Measurements from ENCODE around the gene FLOT2.

Gene FLOT2

DNA sequence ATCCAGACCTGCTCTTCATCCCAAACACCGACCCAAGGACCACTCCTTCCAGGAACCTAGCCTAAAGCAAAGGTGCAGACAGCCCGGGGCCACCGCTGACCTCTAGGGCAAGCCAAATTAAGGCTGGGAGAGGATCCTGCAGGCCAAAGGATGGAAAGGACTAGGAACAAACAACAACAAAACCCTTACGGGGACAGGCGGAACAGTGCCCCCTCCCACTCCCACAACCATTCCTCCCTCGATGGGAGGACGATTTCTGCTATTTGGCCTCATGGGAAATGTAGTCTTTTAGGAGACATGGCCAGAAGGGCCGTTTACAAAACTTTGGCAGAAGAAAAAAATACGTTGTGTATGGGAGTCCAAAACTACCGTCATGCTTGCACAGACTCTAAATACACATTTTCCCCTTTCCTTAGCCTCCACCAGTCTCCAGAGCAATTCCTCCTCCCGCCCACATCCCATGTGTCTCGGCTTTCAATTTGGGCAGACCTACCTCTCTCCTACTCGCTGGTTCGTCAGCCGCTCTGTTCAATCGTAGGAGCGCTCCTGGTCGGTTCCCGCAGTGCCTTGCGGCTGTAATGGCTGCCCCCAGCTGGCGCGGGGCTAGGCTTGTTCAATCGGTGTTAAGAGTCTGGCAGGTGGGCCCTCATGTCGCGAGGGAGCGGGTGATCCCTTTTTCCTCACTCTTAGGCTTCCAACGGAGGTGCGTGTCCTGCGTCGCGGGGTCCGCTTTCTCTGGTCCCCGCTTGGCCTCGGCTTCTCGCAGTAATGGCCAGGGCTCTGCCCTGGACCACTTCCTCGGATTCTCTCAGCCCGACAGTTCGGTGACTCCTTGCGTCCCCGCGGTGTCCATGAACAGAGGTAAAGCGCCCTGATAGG lies 42.8 kb downstream of the FLOT2 start, which contains the start of gene ERAL1:
Gene ERAL1 (plus strand): TSS at position 560 of the 879 bp plus-strand sequence. CDS start 19 bp downstream, at position 579.
- H3K9me2 ChIP-seq (replicated peaks; ENCODE audit: control insufficient read depth, low read length): no peaks in the 10 kb centered on the region
- peaks cover 18% of the 10 kb centered on the region for H3K4me1 ChIP-seq (ENCODE audit: control insufficient read depth, low read length)
- H3K27ac ChIP-seq (ENCODE audit: low read depth, low read length): peak within 1 kb of the TSS; percentile 31
- H3K27me3 ChIP-seq (ENCODE audit: control insufficient read depth, low read length): no peaks in the 10 kb centered on the region
- peak within 1 kb of the TSS; percentile 91 for H3K4me3 ChIP-seq (ENCODE audit: low read length)
- no peaks in the 10 kb centered on the region for H4K20me1 ChIP-seq (ENCODE audit: control insufficient read depth, insufficient read depth, low read depth, low read length)
- peaks cover 24% of the 10 kb centered on the region for H3K79me2 ChIP-seq (ENCODE audit: control insufficient read depth, low read length)
- H3F3A ChIP-seq (ENCODE audit: control insufficient read depth, insufficient read depth): 0 out of 2 replicates have a peak, but pooled peaks cover 2% of the 10 kb centered on the region
- peak within 1 kb of the TSS; percentile 98 for H3K4me2 ChIP-seq (ENCODE audit: low read length)
- no peak for TF ChIP-seq CTCF (IDR thresholded peaks at IDR 0.05; ENCODE audit: low read depth, low read length, poor library complexity, severe bottlenecking)
- TF ChIP-seq EZH2phosphoT487 (IDR thresholded peaks at IDR 0.05; ENCODE audit: borderline replicate concordance, low read length): no peak
- no peaks in the 10 kb centered on the region for H3K9me3 ChIP-seq (ENCODE audit: control insufficient read depth, insufficient read depth, low read length)
- H3K36me3 ChIP-seq (ENCODE audit: control insufficient read depth, low read length): peaks cover 24% of the 10 kb centered on the region

DNA sequence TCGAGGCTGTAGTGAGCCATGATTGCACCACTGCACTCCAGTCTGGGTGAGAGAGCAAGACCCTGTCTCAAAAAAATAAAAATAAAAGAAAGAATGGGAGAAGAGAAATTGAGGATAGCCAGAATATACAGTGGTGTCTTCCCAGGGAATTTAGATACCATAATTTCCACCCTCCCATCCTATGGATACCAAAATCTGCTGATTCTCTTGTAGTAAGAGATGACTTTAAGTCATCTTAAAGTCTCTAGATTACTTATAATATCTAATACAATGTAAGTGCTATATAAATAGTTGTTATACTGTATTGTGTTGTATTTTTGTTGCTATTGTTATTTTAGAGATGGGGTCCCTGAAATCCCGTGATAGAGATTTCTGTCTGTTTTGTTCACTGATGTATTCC lies 44.2 kb downstream of the FLOT2 start:
- Histone ChIP-seq H3F3A (ENCODE audit: control insufficient read depth, insufficient read depth) (0 out of 2 replicates have a peak, but pooled peaks cover 2% of the 10 kb centered on the region), H4K20me1 (ENCODE audit: control insufficient read depth, insufficient read depth, low read depth, low read length) (no peaks in the 10 kb centered on the region), H3K79me2 (ENCODE audit: control insufficient read depth, low read length) (peaks cover 24% of the 10 kb centered on the region), H3K9me2 (replicated peaks; ENCODE audit: control insufficient read depth, low read length) (no peaks in the 10 kb centered on the region), H3K4me1 (ENCODE audit: control insufficient read depth, low read length) (peaks cover 18% of the 10 kb centered on the region), H3K27me3 (ENCODE audit: control insufficient read depth, low read length) (no peaks in the 10 kb centered on the region), H3K36me3 (ENCODE audit: control insufficient read depth, low read length) (peaks cover 15% of the 10 kb centered on the region), H3K4me2 (ENCODE audit: low read length) (no peak overlapping the region), H3K9me3 (ENCODE audit: control insufficient read depth, insufficient read depth, low read length) (no peaks in the 10 kb centered on the region), H3K4me3 (ENCODE audit: low read length) (no peak overlapping the region), H3K27ac (ENCODE audit: low read depth, low read length) (no peak overlapping the region)
- TF ChIP-seq EZH2phosphoT487 (IDR thresholded peaks at IDR 0.05; ENCODE audit: borderline replicate concordance, low read length) (no peak), CTCF (IDR thresholded peaks at IDR 0.05; ENCODE audit: low read depth, low read length, poor library complexity, severe bottlenecking) (no peak)

GRCh38 chr17:28849281-28849680 lies 48.3 kb downstream of the FLOT2 start:
- no peaks in the 10 kb centered on the region for H3K36me3 ChIP-seq (ENCODE audit: control insufficient read depth, low read length)
- no peak overlapping the region for H3K4me3 ChIP-seq (ENCODE audit: low read length)
- no peaks in the 10 kb centered on the region for H3K9me2 ChIP-seq (replicated peaks; ENCODE audit: control insufficient read depth, low read length)
- TF ChIP-seq CTCF (IDR thresholded peaks at IDR 0.05; ENCODE audit: low read depth, low read length, poor library complexity, severe bottlenecking) (no peak), EZH2phosphoT487 (IDR thresholded peaks at IDR 0.05; ENCODE audit: borderline replicate concordance, low read length) (no peak)
- 0 out of 2 replicates have a peak, but pooled peaks cover 2% of the 10 kb centered on the region for H3F3A ChIP-seq (ENCODE audit: control insufficient read depth, insufficient read depth)
- H3K79me2 ChIP-seq (ENCODE audit: control insufficient read depth, low read length): peaks cover 3% of the 10 kb centered on the region
- H3K27ac ChIP-seq (ENCODE audit: low read depth, low read length): no peak overlapping the region
- no peaks in the 10 kb centered on the region for H3K9me3 ChIP-seq (ENCODE audit: control insufficient read depth, insufficient read depth, low read length)
- H3K4me1 ChIP-seq (ENCODE audit: control insufficient read depth, low read length): peaks cover 8% of the 10 kb centered on the region
- no peak overlapping the region for H3K4me2 ChIP-seq (ENCODE audit: low read length)
- H3K27me3 ChIP-seq (ENCODE audit: control insufficient read depth, low read length): no peaks in the 10 kb centered on the region
- no peaks in the 10 kb centered on the region for H4K20me1 ChIP-seq (ENCODE audit: control insufficient read depth, insufficient read depth, low read depth, low read length)

Measured in DOHH2 (cell line).